ENCODE results near the gene GABRR1.

- TF ChIP-seq CTCF (IDR thresholded peaks at IDR 0.05; ENCODE audit: poor library complexity) (no peak), EZH2 (IDR thresholded peaks at IDR 0.05; ENCODE audit: borderline replicate concordance) (no peak), EZH2phosphoT487 (IDR thresholded peaks at IDR 0.05; ENCODE audit: low read depth, severe bottlenecking, unreplicated experiment) (no peak)
Observed at GRCh38 chr6:89208551-89208950, 8.6 kb downstream of the GABRR1 start.

Measured in hepatocyte (in vitro differentiated cells).